GM21515 (cell line): ENCODE results near the gene SLC50A1.
"Not testable (repeated sequence)": the region's sequence is repeated elsewhere in the genome, so short reads cannot be mapped to it uniquely, and the experiment has no call there.

Experiments
- ATAC-seq: cut with Tn5 transposase; IDR thresholded peaks from one replicate; pipeline ENCODE4 v1.9.1; 2021; ENCODE audit not compliant: unreplicated experiment

Gene SLC50A1

GRCh38 chr1:155116113-155116764 lies 19.4 kb upstream of the SLC50A1 start:
- no peak for ATAC-seq

GRCh38 chr1:155117610-155118009 lies 18.0 kb upstream of the SLC50A1 start:
- no peak for ATAC-seq

DNA sequence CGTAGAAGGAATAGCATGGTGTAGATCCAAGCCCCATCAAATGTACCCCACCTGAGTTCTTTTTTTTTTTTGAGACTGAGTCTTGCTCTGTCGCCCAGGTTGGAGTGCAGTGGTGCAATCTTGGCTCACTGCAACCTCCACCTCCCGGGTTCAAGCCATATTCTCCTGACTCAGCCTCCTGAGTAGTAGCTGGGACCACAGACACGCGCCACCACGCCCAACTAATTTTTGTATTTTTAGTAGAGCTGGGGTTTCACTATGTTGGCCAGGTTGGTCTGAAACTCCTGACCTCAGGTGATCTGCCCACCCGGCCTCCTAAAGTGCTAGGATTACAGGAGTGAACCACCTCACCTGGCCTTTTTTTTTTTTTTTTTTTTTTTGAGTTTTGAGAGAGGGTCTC lies 17.6 kb upstream of the SLC50A1 start:
- ATAC-seq, result not testable (repeated sequence)

GRCh38 chr1:155120253-155120652 lies 15.4 kb upstream of the SLC50A1 start:
- no peak for ATAC-seq

GRCh38 chr1:155121249-155121648 lies 14.4 kb upstream of the SLC50A1 start:
- ATAC-seq, result no peak

DNA sequence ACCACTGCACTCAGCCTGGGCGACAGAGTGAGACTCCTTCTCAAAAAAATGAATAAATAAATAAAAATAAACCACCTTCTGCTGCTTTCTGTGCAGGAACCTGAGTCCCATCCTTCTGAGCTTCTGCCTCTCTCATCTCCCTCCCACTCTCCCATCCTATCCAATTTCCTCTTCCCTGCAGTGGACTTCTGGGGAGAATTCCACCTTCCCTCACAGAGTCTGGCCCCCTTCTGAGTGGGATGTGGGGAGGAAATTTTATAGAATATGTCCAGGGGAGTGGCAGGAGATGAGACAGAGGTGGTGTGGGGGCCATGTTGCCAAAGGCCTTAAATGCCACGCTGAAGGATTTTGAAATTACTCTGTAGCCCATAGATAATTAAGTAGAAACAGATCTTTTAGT lies 13.3 kb upstream of the SLC50A1 start:
- no peak for ATAC-seq

DNA sequence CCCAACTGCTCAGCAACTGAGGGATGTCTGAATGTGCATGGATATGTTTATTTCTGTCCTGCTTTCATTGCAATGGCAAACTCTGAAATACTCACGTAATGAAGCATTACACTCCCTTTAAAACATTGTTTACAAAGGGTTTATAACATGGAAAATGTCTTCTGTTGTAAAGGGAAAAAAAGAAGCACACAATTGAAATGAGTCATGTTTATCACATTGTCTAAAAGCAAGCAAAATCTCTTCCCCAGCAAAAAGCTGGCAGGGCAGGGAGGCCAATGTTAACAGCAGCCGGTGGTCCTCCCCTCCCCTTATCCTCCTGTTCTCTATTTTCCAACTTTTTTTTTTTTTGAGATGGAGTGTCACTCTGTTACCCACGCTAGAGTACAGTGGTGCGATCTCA lies 11.9 kb upstream of the SLC50A1 start:
- no peak for ATAC-seq

DNA sequence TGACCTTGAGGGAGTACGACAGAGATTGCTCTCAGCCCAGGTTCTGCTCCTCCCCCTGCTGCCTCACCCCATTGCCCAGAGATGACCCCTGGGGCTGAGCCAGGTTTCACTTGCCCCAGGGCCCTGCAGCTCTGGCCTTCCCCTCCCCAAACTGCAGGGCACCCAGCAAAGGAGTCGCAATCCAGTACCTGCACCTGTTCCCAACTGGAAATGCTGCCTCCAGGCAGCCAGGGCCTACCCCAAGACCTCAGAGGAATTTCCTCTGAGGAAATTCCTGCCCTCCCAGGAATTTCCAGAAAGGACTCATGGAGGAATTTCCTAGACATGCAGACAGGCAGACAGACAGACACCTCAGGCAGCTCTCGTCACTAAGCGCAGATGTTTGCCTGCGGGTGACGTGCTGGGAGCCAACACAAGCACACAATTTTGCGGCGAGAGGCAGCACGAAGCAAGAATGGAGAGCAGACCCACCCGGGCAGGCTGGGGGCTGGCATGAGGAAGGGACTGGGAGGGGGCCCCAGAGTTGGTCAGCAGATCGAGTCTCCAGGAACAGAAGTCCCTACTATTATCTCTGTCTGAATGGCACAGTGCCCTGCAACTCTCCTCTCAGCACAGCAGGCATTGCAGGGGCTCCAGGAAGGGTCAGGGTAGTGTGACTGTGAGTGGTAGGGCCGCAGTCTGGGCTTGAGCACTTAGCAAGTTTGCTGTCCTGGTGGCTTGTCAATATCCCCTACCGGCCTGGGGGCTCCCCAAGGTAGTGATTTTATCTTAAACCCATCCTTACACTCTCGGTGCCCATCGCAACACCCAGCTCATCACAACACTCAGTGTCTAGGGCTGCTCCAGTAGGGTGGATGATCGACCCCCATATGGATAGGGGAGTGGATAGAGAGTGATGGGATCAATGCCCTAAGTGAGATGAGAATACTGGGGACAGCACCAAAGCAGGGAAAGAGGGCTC lies 10.9 kb upstream of the SLC50A1 start:
- no peak for ATAC-seq

- ATAC-seq, result no peak
Observed at GRCh38 chr1:155125511-155125945, 10.1 kb upstream of the SLC50A1 start.

GRCh38 chr1:155125946-155126555 lies 9.6 kb upstream of the SLC50A1 start:
- ATAC-seq, result no peak

GRCh38 chr1:155126556-155127104 lies 9.0 kb upstream of the SLC50A1 start:
- ATAC-seq, result no peak

GRCh38 chr1:155127105-155127966 lies 8.3 kb upstream of the SLC50A1 start, which contains the start of gene EFNA1:
Gene EFNA1 (plus strand): TSS chr1:155127876. CDS start chr1:155127978, 102 bp downstream.
- no peak for ATAC-seq

DNA sequence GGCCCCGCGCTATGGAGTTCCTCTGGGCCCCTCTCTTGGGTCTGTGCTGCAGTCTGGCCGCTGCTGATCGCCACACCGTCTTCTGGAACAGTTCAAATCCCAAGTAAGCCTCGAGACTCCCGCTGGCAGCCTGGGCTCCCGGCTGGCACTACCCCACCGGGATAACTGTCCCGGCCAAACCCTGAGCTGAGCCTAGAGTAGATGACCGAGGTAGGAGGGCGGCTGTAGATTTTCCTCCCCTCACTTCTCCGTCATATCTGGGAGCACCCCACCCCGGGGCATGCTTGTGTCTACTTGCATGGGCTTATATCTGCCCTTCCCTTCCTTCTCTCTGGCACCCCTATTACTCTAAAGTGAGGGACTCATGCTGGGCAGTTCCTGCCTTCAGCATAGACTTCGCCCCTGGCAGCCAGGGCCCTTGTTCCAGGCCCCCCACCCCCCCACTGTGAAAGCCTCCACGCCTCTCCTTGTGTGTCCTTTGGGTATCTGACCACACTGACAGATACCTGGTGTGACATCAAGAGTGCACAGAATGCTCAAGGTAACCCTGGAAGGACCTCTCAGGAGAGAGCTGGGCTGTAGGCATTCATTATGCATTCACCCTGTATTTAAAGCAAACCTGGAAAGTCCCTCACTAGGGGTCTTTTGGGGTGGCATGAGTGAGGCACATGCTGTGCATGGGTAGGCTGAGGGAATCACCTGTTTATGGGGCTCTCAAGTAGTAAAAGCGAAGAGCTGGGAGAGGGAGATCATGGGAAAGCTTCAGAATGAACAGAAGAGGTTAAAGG lies 7.5 kb upstream of the SLC50A1 start:
- ATAC-seq, result no peak

DNA sequence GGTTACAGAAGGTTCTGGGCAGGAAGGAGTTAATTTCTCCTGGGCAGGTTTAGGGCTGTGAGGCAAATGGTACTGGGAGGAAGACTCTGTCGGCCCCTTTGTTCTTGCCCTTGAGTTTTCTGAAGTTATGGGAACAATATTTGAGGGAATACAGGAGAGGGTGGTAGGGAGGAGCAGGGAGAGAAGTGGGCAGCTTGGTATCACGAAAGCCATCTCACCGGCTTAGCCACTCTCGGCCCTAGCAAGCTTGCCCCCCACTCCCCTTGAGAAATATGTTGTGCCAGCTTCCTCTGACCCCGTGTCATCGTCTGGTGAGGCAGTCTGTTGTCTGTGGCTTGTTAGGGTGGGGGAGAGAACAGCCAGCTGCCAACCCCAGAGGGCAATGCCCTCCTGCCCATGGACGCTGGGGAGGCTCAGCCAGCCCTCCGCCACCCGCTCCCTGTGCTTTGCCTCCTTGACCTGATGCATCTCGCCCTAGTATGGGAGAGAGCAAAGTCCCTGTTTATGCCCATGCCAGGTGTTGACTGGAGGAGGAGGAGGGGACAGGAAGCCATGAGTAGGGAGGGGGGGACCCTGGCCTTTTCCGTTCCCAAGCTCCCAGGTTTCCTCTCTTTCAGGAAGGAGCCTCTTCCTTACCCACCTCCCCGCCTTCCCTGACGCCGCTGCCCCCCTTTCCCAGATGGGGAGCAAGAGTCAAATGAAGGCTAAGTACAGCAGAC lies 6.7 kb upstream of the SLC50A1 start:
- no peak for ATAC-seq

- no peak for ATAC-seq
Observed at GRCh38 chr1:155130272-155131006, 5.2 kb upstream of the SLC50A1 start.

DNA sequence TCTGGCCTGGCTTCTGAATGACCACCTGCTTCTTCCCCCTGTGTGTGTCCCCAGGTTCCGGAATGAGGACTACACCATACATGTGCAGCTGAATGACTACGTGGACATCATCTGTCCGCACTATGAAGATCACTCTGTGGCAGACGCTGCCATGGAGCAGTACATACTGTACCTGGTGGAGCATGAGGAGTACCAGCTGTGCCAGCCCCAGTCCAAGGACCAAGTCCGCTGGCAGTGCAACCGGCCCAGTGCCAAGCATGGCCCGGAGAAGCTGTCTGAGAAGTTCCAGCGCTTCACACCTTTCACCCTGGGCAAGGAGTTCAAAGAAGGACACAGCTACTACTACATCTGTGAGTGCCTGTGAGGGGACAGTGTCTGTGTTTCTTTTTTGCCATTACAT lies 4.4 kb upstream of the SLC50A1 start:
- no peak for ATAC-seq

DNA sequence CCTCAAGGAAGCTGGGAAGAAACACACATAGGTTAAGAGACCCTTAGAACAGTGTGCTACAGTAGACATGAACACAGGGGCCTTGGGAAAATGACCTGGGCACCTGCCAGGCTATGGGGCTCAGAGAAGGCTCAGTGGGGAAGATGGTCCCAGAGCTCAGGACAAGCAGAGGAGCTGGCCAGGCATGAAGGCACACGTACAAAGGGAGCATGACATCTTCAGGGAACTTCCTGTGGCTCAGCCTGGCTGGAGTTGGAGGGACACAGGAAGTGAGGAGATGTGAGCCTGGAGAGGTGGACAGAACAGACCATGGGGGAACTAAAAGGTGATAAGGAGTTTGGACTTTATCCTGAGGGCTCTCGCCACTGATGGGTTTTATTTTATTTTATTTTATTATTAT lies 3.8 kb upstream of the SLC50A1 start:
- ATAC-seq, result no peak

- ATAC-seq, result no peak
Observed at GRCh38 chr1:155133799-155134281, 1.8 kb upstream of the SLC50A1 start.
